22Rv1 (cell line): ENCODE results near the gene ZNF25.

Experiments used
- ZFX ChIP-seq: fragments of 450-650 bp; IDR thresholded peaks from 2 replicates; pipeline ENCODE4 v1.6.1; 2017; ENCODE audit warnings: antibody characterized with exemption, borderline replicate concordance
- TF ChIP-seq, protein P1 (sequence below): fragments of 450-650 bp; IDR thresholded peaks from 2 replicates; pipeline ENCODE4 v1.5.1; 2017; ENCODE audit warnings: mild to moderate bottlenecking

DNA sequence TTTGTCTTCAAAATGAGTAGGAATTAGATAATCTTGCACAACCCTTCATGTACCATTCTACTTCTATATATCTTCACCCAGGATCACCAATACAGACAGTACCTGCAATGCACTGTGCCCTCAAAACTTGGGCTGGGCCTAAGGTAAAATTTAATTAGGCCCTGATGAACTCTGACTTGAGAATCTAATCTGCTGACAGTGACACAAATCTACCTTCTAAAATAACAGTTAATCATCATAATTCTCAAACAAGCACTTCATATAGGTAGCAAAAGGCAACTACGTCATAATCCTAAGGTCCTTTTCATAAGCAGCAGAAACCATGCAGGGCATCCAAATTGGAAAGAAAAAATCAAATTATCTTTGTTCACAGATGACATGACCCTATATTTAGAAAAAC lies 4.1 kb downstream of the ZNF25 start:
- TF ChIP-seq, protein P1, sequence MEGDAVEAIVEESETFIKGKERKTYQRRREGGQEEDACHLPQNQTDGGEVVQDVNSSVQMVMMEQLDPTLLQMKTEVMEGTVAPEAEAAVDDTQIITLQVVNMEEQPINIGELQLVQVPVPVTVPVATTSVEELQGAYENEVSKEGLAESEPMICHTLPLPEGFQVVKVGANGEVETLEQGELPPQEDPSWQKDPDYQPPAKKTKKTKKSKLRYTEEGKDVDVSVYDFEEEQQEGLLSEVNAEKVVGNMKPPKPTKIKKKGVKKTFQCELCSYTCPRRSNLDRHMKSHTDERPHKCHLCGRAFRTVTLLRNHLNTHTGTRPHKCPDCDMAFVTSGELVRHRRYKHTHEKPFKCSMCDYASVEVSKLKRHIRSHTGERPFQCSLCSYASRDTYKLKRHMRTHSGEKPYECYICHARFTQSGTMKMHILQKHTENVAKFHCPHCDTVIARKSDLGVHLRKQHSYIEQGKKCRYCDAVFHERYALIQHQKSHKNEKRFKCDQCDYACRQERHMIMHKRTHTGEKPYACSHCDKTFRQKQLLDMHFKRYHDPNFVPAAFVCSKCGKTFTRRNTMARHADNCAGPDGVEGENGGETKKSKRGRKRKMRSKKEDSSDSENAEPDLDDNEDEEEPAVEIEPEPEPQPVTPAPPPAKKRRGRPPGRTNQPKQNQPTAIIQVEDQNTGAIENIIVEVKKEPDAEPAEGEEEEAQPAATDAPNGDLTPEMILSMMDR, result no peak
- no peak for TF ChIP-seq ZFX
